IMR-90 (cell line): ENCODE results near the gene FUS. TPM values are rescaled to one million over a fixed set of nuclear protein-coding genes. Genes with fewer than 3 reads are reported as not detected.

ENCODE experiments used
- ATAC-seq: fragments of 200-7000 bp; cut with Tn5 transposase; 2 replicates; pipeline ENCODE4 v1.9.1; 2020; ENCODE audit warnings: low read depth, mild to moderate bottlenecking, moderate library complexity
- BruUV-seq: library from RNA; stranded (reverse); fragments of 400-500 nt; replicated peaks from 2 replicates; lab custom pipeline; 2021; lab: Mats Ljungman, UMichigan
- CTCF ChIA-PET: fragments of 300-600 bp; formaldehyde crosslinking; extraction: SDS; loops from one replicate; lab custom pipeline; 2021; ENCODE audit warnings: antibody characterized with exemption; lab: Yijun Ruan, JAX
- POLR2A ChIA-PET: fragments of 300-600 bp; sonication (Branson Sonifier 250); formaldehyde crosslinking; loops from one replicate; lab custom pipeline; 2022; ENCODE audit warnings: antibody characterized with exemption; ENCODE audit not compliant: unreplicated experiment; lab: Charles Lee
- DNase-seq: peaks from one replicate; pipeline ENCODE4 v3.0.0; 2013
- H2AFZ ChIP-seq: replicated peaks from 2 replicates; pipeline ENCODE3; 2013; ENCODE audit warnings: low read length, mild to moderate bottlenecking; ENCODE audit not compliant: poor library complexity
- H2AK5ac ChIP-seq: 2 replicates; pipeline ENCODE4 v1.6.1; 2013; ENCODE audit warnings: low read depth, low read length, inconsistent platforms
- H2AK9ac ChIP-seq: replicated peaks from 2 replicates; pipeline ENCODE3; 2013; ENCODE audit warnings: mild to moderate bottlenecking, low read depth, low read length, moderate library complexity; ENCODE audit not compliant: poor library complexity
- H2BK120ac ChIP-seq: 2 replicates; pipeline ENCODE4 v1.6.1; 2013; ENCODE audit warnings: low read depth, low read length, inconsistent platforms
- H2BK15ac ChIP-seq: 3 replicates; pipeline ENCODE4 v1.6.1; 2013; ENCODE audit warnings: low read depth, low read length, inconsistent platforms
- H2BK20ac ChIP-seq: 2 replicates; pipeline ENCODE4 v1.6.1; 2013; ENCODE audit warnings: low read depth, mild to moderate bottlenecking, inconsistent platforms, low read length, moderate library complexity
- H2BK5ac ChIP-seq: 2 replicates; pipeline ENCODE4 v1.6.1; 2013; ENCODE audit warnings: mild to moderate bottlenecking, low read depth, low read length, inconsistent platforms; ENCODE audit not compliant: poor library complexity, severe bottlenecking
- H3K14ac ChIP-seq: replicated peaks from 2 replicates; pipeline ENCODE4 v1.6.1; 2013; ENCODE audit warnings: low read depth, low read length, inconsistent platforms
- H3K18ac ChIP-seq: 2 replicates; pipeline ENCODE4 v1.6.1; 2013; ENCODE audit warnings: low read depth, low read length, control low read depth
- H3K23ac ChIP-seq: 2 replicates; pipeline ENCODE4 v1.6.1; 2013; ENCODE audit warnings: low read depth, low read length, inconsistent platforms
- H3K27ac ChIP-seq: 2 replicates; pipeline ENCODE4 v1.5.1; 2013; ENCODE audit warnings: mild to moderate bottlenecking, control low read depth, low read length; ENCODE audit not compliant: insufficient read depth
- H3K27me3 ChIP-seq: 2 replicates; pipeline ENCODE4 v1.6.1; 2013; ENCODE audit warnings: low read length; ENCODE audit not compliant: control insufficient read depth, insufficient read depth
- H3K36me3 ChIP-seq: 2 replicates; pipeline ENCODE4 v1.6.1; 2013; ENCODE audit warnings: low read length, mixed read lengths; ENCODE audit not compliant: control insufficient read depth, insufficient read depth
- H3K4ac ChIP-seq: 2 replicates; pipeline ENCODE4 v1.6.1; 2013; ENCODE audit warnings: low read depth, low read length, inconsistent platforms
- H3K4me1 ChIP-seq: 2 replicates; pipeline ENCODE4 v1.6.1; 2013; ENCODE audit warnings: low read length, mixed read lengths; ENCODE audit not compliant: control insufficient read depth, insufficient read depth
- H3K4me2 ChIP-seq: 2 replicates; pipeline ENCODE4 v1.6.1; 2013; ENCODE audit warnings: low read depth, mild to moderate bottlenecking, control low read depth, low read length, moderate library complexity
- H3K4me3 ChIP-seq: 2 replicates; pipeline ENCODE4 v1.5.1; 2013; ENCODE audit warnings: low read depth, mild to moderate bottlenecking, control low read depth, low read length, moderate library complexity; ENCODE audit not compliant: insufficient read depth
- H3K56ac ChIP-seq: 2 replicates; pipeline ENCODE4 v1.6.1; 2013; ENCODE audit warnings: low read length, inconsistent platforms; ENCODE audit not compliant: insufficient read depth; ENCODE audit errors: extremely low read depth
- H3K79me1 ChIP-seq, 2 experiments: 2 replicates each; pipeline ENCODE4 v1.6.1; 2013; ENCODE audit warnings: low read length in 2 of 2, inconsistent platforms in 1 of 2, low read depth in 1 of 2
- H3K9ac ChIP-seq: 2 replicates; pipeline ENCODE4 v1.6.1; 2013; ENCODE audit warnings: low read depth, low read length, control low read depth
- H3K9me1 ChIP-seq: 2 replicates; pipeline ENCODE4 v1.6.1; 2013; ENCODE audit warnings: low read length, inconsistent platforms; ENCODE audit not compliant: insufficient read depth
- H3K9me3 ChIP-seq: 2 replicates; pipeline ENCODE4 v1.6.1; 2013; ENCODE audit warnings: low read length; ENCODE audit not compliant: control insufficient read depth, insufficient read depth
- H4K20me1 ChIP-seq: 2 replicates; pipeline ENCODE4 v1.6.1; 2013; ENCODE audit warnings: low read length, inconsistent platforms; ENCODE audit not compliant: insufficient read depth
- H4K5ac ChIP-seq: 2 replicates; pipeline ENCODE4 v1.6.1; 2013; ENCODE audit warnings: mild to moderate bottlenecking, low read depth, low read length, control low read depth
- H4K8ac ChIP-seq, 2 experiments: 2 replicates each; pipeline ENCODE4 v1.6.1; 2013; ENCODE audit warnings: low read depth in 2 of 2, low read length in 2 of 2, control low read depth in 1 of 2, inconsistent platforms in 1 of 2
- H4K91ac ChIP-seq: 2 replicates; pipeline ENCODE4 v1.6.1; 2013; ENCODE audit warnings: low read depth, low read length, inconsistent platforms; ENCODE audit not compliant: insufficient read depth
- BHLHE40 ChIP-seq: fragments of 150-350 bp; IDR thresholded peaks from 2 replicates; pipeline ENCODE4 v1.6.1; 2016; ENCODE audit warnings: mild to moderate bottlenecking, low read depth, low read length
- CEBPB ChIP-seq: IDR thresholded peaks from 2 replicates; pipeline ENCODE4 v1.6.1; 2012; ENCODE audit warnings: low read depth, low read length, improper control_type of control experiment
- CTCF ChIP-seq: conservative IDR thresholded peaks from 2 replicates; pipeline ENCODE4 v1.5.1; 2012; ENCODE audit warnings: mild to moderate bottlenecking, low read depth, low read length, improper control_type of control experiment
- MAFK ChIP-seq: IDR thresholded peaks from 2 replicates; pipeline ENCODE4 v1.6.1; 2012; ENCODE audit warnings: low read depth, low read length, improper control_type of control experiment
- MAZ ChIP-seq: IDR thresholded peaks from 2 replicates; pipeline ENCODE4 v1.6.1; 2012; ENCODE audit warnings: low read depth, mild to moderate bottlenecking, low read length, improper control_type of control experiment, moderate library complexity, borderline replicate concordance
- MXI1 ChIP-seq: IDR thresholded peaks from 2 replicates; pipeline ENCODE4 v1.6.1; 2012; ENCODE audit warnings: low read depth, mild to moderate bottlenecking, low read length, moderate library complexity, borderline replicate concordance
- NFE2L2 ChIP-seq: fragments of 150-350 bp; IDR thresholded peaks from 2 replicates; pipeline ENCODE4 v1.6.1; 2016; ENCODE audit warnings: low read depth, mild to moderate bottlenecking, low read length
- SMC3 ChIP-seq: fragments of 150-350 bp; IDR thresholded peaks from 2 replicates; pipeline ENCODE4 v1.6.1; 2016; ENCODE audit warnings: low read depth, mild to moderate bottlenecking, antibody characterized with exemption, low read length, moderate library complexity
- WGBS, 2 experiments: methylation state at CpG; one replicate each; pipeline versions ENCODE4 v1.1.5 to v1.1.7; 2013; ENCODE audit warnings: missing lambda C conversion rate in 2 of 2; ENCODE audit not compliant: insufficient read length in 1 of 2; ENCODE audit errors: extremely low coverage in 2 of 2; 5-methylcytosine and 5-hydroxymethylcytosine counted together
- dilution Hi-C: fragments of 300-500 bp; cut with HindIII; formaldehyde crosslinking; loops from one replicate; pipeline ENCODE4 v1.14.3; 2018; ENCODE audit warnings: low sequenced_read_pairs; ENCODE audit not compliant: unreplicated experiment
- in situ Hi-C: fragments of 300-500 bp; cut with MboI; formaldehyde crosslinking; loops from 3 replicates; pipeline ENCODE4 v1.14.3; 2019; ENCODE audit warnings: low sequenced_read_pairs, inconsistent platforms, mixed read lengths
- intact Hi-C: fragments of 100-400 bp; cut with micrococcal nuclease; formaldehyde crosslinking; loops from 2 replicates; pipeline ENCODE4 v1.10.0; 2022
- polyA plus RNA-seq, 3 experiments: library from polyadenylated mRNA; depleted of rRNA; stranded (reverse); fragments of >200 nt; gene quantifications; 2 replicates each; pipeline ENCODE4 v1.2.3, GENCODE V29; 2012; ENCODE audit warnings: low replicate concordance in 1 of 3
- total RNA-seq: library from RNA; depleted of rRNA; stranded (reverse); fragments of >200 nt; gene quantifications from 2 replicates; pipeline ENCODE4 v1.2.3, GENCODE V29; 2012
- TF ChIP-seq, protein P1 (sequence below): fragments of 150-350 bp; IDR thresholded peaks from 2 replicates; pipeline ENCODE4 v1.6.1; 2017; ENCODE audit warnings: mild to moderate bottlenecking, antibody characterized with exemption, low read length, low read depth
- TF ChIP-seq, protein P2 (sequence below): fragments of 150-350 bp; IDR thresholded peaks from 2 replicates; pipeline ENCODE4 v1.6.1; 2016; ENCODE audit warnings: low read depth, mild to moderate bottlenecking, low read length, moderate library complexity, borderline replicate concordance

FUS gene
- total and polyA plus RNA-seq, 2 of the 4 experiments (the other 2 are of a cell fraction) = 42.8 to 340 TPM

DNA sequence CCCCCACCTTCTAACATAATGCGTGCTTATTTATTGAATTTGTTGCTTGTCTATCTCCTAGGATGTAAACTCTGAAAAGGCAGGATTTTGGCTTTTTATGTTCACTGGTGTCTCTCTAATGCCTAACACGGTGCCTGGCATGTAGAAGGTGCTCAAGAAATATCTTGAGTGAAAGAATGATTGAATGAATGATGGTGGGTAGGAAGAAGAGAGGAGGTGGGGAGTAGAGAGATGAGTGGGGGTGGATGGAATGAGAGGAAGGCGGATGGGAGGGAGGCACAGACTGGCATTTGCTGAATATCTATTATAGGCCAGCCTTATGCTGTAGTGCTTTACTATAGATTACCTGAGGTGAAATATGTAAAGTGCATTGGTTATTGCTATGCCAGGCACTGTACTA lies 32.4 kb upstream of the FUS start:
- Histone ChIP-seq H3K36me3 (no peaks in the 10 kb centered on the region), H4K91ac (no peak overlapping the region), H3K56ac (no peak overlapping the region), H3K4ac (no peak overlapping the region), H3K9me1 (no peaks in the 10 kb centered on the region), H3K4me1 (no peaks in the 10 kb centered on the region), H3K14ac (no peak overlapping the region), H2BK120ac (no peak overlapping the region), H3K27ac (no peak overlapping the region), H3K9ac (no peak overlapping the region), H3K18ac (no peak overlapping the region), H3K4me2 (no peak overlapping the region), H2AK5ac (no peak overlapping the region), H2AFZ (no peak overlapping the region), H4K20me1 (no peaks in the 10 kb centered on the region; the same call in 1 of the 2 replicates), H3K9me3 (no peaks in the 10 kb centered on the region), H2BK5ac (no peak overlapping the region), H2BK20ac (no peak overlapping the region), H2BK15ac (no peak overlapping the region), H3K4me3 (no peak overlapping the region), H3K23ac (no peak overlapping the region), H4K8ac (no peak overlapping the region), H3K27me3 (peaks cover 37% of the 10 kb centered on the region), H2AK9ac (no peak overlapping the region), H3K79me1 (no peaks in the 10 kb centered on the region), H4K5ac (no peak overlapping the region)
- TF ChIP-seq MAZ = no peak
- TF ChIP-seq CTCF = no peak
- TF ChIP-seq, protein P1, sequence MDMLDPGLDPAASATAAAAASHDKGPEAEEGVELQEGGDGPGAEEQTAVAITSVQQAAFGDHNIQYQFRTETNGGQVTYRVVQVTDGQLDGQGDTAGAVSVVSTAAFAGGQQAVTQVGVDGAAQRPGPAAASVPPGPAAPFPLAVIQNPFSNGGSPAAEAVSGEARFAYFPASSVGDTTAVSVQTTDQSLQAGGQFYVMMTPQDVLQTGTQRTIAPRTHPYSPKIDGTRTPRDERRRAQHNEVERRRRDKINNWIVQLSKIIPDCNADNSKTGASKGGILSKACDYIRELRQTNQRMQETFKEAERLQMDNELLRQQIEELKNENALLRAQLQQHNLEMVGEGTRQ = no peak
- TF ChIP-seq MXI1 = no peak
- no peak for TF ChIP-seq SMC3
- TF ChIP-seq, protein P2, sequence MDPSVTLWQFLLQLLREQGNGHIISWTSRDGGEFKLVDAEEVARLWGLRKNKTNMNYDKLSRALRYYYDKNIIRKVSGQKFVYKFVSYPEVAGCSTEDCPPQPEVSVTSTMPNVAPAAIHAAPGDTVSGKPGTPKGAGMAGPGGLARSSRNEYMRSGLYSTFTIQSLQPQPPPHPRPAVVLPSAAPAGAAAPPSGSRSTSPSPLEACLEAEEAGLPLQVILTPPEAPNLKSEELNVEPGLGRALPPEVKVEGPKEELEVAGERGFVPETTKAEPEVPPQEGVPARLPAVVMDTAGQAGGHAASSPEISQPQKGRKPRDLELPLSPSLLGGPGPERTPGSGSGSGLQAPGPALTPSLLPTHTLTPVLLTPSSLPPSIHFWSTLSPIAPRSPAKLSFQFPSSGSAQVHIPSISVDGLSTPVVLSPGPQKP = no peak
- no peak for TF ChIP-seq CEBPB
- no peak for TF ChIP-seq MAFK
- no peak for TF ChIP-seq BHLHE40
- TF ChIP-seq NFE2L2 = no peak
- ATAC-seq (no peak), DNase-seq (no peak)
- dilution Hi-C loops = no loop called here
- 100% methylated on average over 1 of the region's 3 CpGs; no CpG with 5 or more reads in 1 of the 2 experiments for WGBS, 2 experiments
- in situ Hi-C loops = no loop called here
- ChIA-PET POLR2A (no interaction called here), CTCF (no interaction called here)
- no TSS peak for BruUV-seq
- intact Hi-C loops = no loop called here
